HEK293 (cell line): ENCODE data around the gene MSH4.

Experiments
- PRDM6 ChIP-seq: fragments of 450-650 bp; formaldehyde crosslinking; IDR thresholded peaks from 2 replicates; pipeline ENCODE4 v1.5.1; 2017; ENCODE audit warnings: missing biosample characterization, missing genetic modification characterization
- SCRT1 ChIP-seq: fragments of 450-650 bp; formaldehyde crosslinking; IDR thresholded peaks from 2 replicates; pipeline ENCODE4 v1.5.1; 2016; ENCODE audit warnings: missing biosample characterization, missing genetic modification characterization, borderline replicate concordance
- SP2 ChIP-seq: fragments of 450-650 bp; formaldehyde crosslinking; IDR thresholded peaks from 2 replicates; pipeline ENCODE4 v1.5.1; 2016; ENCODE audit warnings: missing biosample characterization, missing genetic modification characterization
- ZNF133 ChIP-seq: fragments of 450-650 bp; formaldehyde crosslinking; IDR thresholded peaks from 2 replicates; pipeline ENCODE4 v1.5.1; 2016; ENCODE audit warnings: missing biosample characterization, missing genetic modification characterization
- ZNF274 ChIP-seq, 2 experiments: fragments of 200-500 bp in 1 of 2; fragments of 450-650 bp in 1 of 2; sonication (Bioruptor generic) in 1 of 2; formaldehyde crosslinking in 1 of 2; IDR thresholded peaks; 2 replicates each; pipeline versions ENCODE4 v1.5.1 to v1.6.1; 2014 to 2016; ENCODE audit warnings: borderline replicate concordance in 1 of 2, inconsistent platforms in 1 of 2, low read length in 1 of 2, missing biosample characterization in 1 of 2, missing genetic modification characterization in 1 of 2
- ZNF530 ChIP-seq: fragments of 450-650 bp; formaldehyde crosslinking; IDR thresholded peaks from 2 replicates; pipeline ENCODE4 v1.5.1; 2016; ENCODE audit warnings: low read depth, missing biosample characterization, missing genetic modification characterization
- ZNF596 ChIP-seq: fragments of 450-650 bp; IDR thresholded peaks from 2 replicates; pipeline ENCODE4 v1.5.0; 2018; ENCODE audit warnings: missing biosample characterization, mild to moderate bottlenecking, missing genetic modification characterization, moderate library complexity
- TF ChIP-seq, protein P1 (sequence below): fragments of 450-650 bp; formaldehyde crosslinking; IDR thresholded peaks from 2 replicates; pipeline ENCODE4 v1.5.1; 2016; ENCODE audit warnings: missing biosample characterization, missing genetic modification characterization
- TF ChIP-seq, protein P2 (sequence below): fragments of 450-650 bp; formaldehyde crosslinking; IDR thresholded peaks from 2 replicates; pipeline ENCODE4 v1.5.0; 2017; ENCODE audit warnings: missing biosample characterization, missing genetic modification characterization, borderline replicate concordance
- TF ChIP-seq, protein P3 (sequence below): fragments of 450-650 bp; formaldehyde crosslinking; IDR thresholded peaks from 2 replicates; pipeline ENCODE4 v1.5.1; 2016; ENCODE audit warnings: missing biosample characterization, missing genetic modification characterization

GRCh38 chr1:75855734-75856133 is 59.1 kb downstream of the MSH4 start:
- TF ChIP-seq, protein P1, sequence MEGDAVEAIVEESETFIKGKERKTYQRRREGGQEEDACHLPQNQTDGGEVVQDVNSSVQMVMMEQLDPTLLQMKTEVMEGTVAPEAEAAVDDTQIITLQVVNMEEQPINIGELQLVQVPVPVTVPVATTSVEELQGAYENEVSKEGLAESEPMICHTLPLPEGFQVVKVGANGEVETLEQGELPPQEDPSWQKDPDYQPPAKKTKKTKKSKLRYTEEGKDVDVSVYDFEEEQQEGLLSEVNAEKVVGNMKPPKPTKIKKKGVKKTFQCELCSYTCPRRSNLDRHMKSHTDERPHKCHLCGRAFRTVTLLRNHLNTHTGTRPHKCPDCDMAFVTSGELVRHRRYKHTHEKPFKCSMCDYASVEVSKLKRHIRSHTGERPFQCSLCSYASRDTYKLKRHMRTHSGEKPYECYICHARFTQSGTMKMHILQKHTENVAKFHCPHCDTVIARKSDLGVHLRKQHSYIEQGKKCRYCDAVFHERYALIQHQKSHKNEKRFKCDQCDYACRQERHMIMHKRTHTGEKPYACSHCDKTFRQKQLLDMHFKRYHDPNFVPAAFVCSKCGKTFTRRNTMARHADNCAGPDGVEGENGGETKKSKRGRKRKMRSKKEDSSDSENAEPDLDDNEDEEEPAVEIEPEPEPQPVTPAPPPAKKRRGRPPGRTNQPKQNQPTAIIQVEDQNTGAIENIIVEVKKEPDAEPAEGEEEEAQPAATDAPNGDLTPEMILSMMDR (tag by site-specific recombination): no peak
- TF ChIP-seq SCRT1 (tag by site-specific recombination): no peak
- TF ChIP-seq ZNF133 (tag by site-specific recombination): no peak
- TF ChIP-seq, protein P2, sequence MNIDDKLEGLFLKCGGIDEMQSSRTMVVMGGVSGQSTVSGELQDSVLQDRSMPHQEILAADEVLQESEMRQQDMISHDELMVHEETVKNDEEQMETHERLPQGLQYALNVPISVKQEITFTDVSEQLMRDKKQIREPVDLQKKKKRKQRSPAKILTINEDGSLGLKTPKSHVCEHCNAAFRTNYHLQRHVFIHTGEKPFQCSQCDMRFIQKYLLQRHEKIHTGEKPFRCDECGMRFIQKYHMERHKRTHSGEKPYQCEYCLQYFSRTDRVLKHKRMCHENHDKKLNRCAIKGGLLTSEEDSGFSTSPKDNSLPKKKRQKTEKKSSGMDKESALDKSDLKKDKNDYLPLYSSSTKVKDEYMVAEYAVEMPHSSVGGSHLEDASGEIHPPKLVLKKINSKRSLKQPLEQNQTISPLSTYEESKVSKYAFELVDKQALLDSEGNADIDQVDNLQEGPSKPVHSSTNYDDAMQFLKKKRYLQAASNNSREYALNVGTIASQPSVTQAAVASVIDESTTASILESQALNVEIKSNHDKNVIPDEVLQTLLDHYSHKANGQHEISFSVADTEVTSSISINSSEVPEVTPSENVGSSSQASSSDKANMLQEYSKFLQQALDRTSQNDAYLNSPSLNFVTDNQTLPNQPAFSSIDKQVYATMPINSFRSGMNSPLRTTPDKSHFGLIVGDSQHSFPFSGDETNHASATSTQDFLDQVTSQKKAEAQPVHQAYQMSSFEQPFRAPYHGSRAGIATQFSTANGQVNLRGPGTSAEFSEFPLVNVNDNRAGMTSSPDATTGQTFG (tag by site-specific recombination): no peak
- TF ChIP-seq ZNF274 (IDR thresholded peaks at IDR 0.05; ENCODE audit: low read length): no peak
- TF ChIP-seq ZNF274 (tag by site-specific recombination; IDR thresholded peaks at IDR 0.05; ENCODE audit: borderline replicate concordance): no peak
- no peak for TF ChIP-seq ZNF596
- no peak for TF ChIP-seq PRDM6
- TF ChIP-seq, protein P3, sequence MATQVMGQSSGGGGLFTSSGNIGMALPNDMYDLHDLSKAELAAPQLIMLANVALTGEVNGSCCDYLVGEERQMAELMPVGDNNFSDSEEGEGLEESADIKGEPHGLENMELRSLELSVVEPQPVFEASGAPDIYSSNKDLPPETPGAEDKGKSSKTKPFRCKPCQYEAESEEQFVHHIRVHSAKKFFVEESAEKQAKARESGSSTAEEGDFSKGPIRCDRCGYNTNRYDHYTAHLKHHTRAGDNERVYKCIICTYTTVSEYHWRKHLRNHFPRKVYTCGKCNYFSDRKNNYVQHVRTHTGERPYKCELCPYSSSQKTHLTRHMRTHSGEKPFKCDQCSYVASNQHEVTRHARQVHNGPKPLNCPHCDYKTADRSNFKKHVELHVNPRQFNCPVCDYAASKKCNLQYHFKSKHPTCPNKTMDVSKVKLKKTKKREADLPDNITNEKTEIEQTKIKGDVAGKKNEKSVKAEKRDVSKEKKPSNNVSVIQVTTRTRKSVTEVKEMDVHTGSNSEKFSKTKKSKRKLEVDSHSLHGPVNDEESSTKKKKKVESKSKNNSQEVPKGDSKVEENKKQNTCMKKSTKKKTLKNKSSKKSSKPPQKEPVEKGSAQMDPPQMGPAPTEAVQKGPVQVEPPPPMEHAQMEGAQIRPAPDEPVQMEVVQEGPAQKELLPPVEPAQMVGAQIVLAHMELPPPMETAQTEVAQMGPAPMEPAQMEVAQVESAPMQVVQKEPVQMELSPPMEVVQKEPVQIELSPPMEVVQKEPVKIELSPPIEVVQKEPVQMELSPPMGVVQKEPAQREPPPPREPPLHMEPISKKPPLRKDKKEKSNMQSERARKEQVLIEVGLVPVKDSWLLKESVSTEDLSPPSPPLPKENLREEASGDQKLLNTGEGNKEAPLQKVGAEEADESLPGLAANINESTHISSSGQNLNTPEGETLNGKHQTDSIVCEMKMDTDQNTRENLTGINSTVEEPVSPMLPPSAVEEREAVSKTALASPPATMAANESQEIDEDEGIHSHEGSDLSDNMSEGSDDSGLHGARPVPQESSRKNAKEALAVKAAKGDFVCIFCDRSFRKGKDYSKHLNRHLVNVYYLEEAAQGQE (tag by site-specific recombination): no peak
- TF ChIP-seq ZNF530 (tag by site-specific recombination): no peak
- TF ChIP-seq SP2 (tag by site-specific recombination): no peak
